Lower lobe of right lung (tissue), 2 donors: ENCODE measurements around the gene SRPRB. TPM values are rescaled to one million over a fixed set of nuclear protein-coding genes. Genes with fewer than 3 reads are reported as not detected.

ENCODE experiments used
- ATAC-seq, 2 donors: fragments of 200-7000 bp; cut with Tn5 transposase; one replicate each; pipeline ENCODE4 v1.9.1; 2020 to 2022; ENCODE audit warnings: mild to moderate bottlenecking in 2 of 2, moderate library complexity in 2 of 2
- DNase-seq: peaks from one replicate; pipeline ENCODE4 v3.0.0-alpha.2; 2020
- H3K27ac ChIP-seq: fragments of 200-600 bp; one replicate; pipeline ENCODE4 v1.8.0; 2022
- H3K27me3 ChIP-seq: fragments of 200-600 bp; one replicate; pipeline ENCODE4 v1.8.0; 2022; ENCODE audit warnings: low read depth
- H3K36me3 ChIP-seq: fragments of 200-600 bp; one replicate; pipeline ENCODE4 v1.8.0; 2022; ENCODE audit warnings: mild to moderate bottlenecking
- H3K4me1 ChIP-seq: fragments of 200-600 bp; one replicate; pipeline ENCODE4 v1.8.0; 2022
- H3K4me3 ChIP-seq: fragments of 200-600 bp; one replicate; pipeline ENCODE4 v1.8.0; 2022; ENCODE audit warnings: mild to moderate bottlenecking
- H3K9me3 ChIP-seq: fragments of 200-600 bp; one replicate; pipeline ENCODE4 v1.8.0; 2022
- intact Hi-C: fragments of 100-400 bp; cut with DNase I; formaldehyde crosslinking; loops from one replicate; pipeline ENCODE4 v1.11.0; 2022
- total RNA-seq: library from RNA; stranded (reverse); fragmentation: NEBNext Ultra II Directional; extraction: Animal tissue kit (Norgen Biotek cat#: 25700); gene quantifications from one replicate; pipeline ENCODE4 v1.2.1, GENCODE V29; 2021
- TF ChIP-seq, protein P1 (sequence below): fragments of 200-600 bp; IDR thresholded peaks from one replicate; pipeline ENCODE4 v1.8.0; 2022; ENCODE audit warnings: antibody characterized with exemption, mild to moderate bottlenecking
- donor health status: DM: no; HTN: yes; CAD: no; lungs with severe emphysema.

Gene SRPRB
- total RNA-seq, 1 donor from 2014 or later, result 43.3 TPM

DNA sequence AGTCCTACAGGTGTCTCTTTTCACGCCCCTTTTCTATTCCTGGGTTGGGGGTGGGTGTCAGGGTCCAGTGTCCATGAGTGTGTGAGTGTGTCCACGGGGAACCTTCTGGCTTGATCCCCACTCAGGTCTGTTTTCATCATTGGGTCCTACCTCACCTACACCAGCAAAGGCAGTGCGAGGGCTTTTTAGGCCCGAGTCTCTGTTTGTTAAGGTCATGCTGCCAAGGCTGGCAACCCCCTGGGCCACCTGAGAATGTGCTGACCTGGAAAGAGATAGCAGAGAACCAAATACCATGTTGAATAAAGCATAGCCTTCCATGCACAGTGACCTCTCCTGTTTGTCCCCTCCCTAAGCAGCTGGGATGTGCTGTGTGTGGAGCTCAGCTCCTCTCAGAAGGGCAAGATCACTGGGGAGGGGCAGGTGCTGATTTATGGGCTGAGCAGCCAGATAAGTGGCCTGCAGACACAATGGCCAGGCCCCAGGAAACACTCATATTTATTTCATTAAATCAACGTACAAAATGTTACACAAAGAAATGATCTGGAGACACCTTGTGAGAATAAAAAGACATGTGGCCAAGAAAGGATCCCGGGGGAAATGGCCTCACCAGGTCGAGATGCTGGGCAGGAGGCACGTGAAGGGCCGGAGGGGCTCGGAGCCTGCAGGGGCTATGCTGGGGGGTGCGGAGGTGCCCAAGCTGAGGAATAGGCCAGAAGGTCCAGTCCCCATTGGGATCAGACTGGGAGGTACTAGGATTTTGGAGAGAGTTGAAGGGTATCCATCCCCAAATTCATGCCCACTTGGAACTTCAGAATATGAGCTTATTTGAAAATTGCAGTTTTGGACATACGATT, 54.0 kb downstream of the SRPRB start:
- DNase-seq (no peak), ATAC-seq (no peak)
- no peaks in the 10 kb centered on the region for H3K27me3 ChIP-seq
- no peaks in the 10 kb centered on the region for H3K9me3 ChIP-seq
- H3K4me1 ChIP-seq, result no peaks in the 10 kb centered on the region
- no peak overlapping the region for H3K27ac ChIP-seq
- TF ChIP-seq, protein P1, sequence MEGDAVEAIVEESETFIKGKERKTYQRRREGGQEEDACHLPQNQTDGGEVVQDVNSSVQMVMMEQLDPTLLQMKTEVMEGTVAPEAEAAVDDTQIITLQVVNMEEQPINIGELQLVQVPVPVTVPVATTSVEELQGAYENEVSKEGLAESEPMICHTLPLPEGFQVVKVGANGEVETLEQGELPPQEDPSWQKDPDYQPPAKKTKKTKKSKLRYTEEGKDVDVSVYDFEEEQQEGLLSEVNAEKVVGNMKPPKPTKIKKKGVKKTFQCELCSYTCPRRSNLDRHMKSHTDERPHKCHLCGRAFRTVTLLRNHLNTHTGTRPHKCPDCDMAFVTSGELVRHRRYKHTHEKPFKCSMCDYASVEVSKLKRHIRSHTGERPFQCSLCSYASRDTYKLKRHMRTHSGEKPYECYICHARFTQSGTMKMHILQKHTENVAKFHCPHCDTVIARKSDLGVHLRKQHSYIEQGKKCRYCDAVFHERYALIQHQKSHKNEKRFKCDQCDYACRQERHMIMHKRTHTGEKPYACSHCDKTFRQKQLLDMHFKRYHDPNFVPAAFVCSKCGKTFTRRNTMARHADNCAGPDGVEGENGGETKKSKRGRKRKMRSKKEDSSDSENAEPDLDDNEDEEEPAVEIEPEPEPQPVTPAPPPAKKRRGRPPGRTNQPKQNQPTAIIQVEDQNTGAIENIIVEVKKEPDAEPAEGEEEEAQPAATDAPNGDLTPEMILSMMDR, result no peak
- no peak overlapping the region for H3K4me3 ChIP-seq
- intact Hi-C loops, result no loop called here
- H3K36me3 ChIP-seq, result no peaks in the 10 kb centered on the region

DNA sequence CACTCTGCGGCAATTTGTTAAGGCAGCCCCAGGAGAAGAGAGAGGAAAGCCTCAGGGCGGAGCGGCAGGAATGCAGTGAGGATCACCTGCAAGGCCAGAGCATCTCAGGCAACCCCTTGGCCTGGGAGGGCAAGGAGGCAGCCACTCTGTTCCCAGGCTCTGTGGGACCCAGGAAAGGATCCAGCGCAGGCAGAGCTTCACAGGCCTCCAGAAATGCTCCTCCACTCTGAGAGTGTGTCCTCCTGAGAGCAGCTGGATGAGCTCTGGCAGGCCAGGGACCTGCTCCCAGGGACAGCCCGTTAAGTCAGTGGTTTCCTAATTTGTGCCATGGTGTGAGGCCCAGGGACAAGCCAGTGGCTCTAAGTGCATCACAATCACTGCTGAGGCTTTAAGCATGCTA, 54.9 kb downstream of the SRPRB start:
- ATAC-seq (no peak), DNase-seq (no peak)
- H3K4me3 ChIP-seq, result no peak overlapping the region
- H3K9me3 ChIP-seq, result no peaks in the 10 kb centered on the region
- TF ChIP-seq, protein P1, result no peak
- H3K36me3 ChIP-seq, result no peaks in the 10 kb centered on the region
- no peaks in the 10 kb centered on the region for H3K27me3 ChIP-seq
- no peak overlapping the region for H3K27ac ChIP-seq
- no peaks in the 10 kb centered on the region for H3K4me1 ChIP-seq
- intact Hi-C loops, result no loop called here

DNA sequence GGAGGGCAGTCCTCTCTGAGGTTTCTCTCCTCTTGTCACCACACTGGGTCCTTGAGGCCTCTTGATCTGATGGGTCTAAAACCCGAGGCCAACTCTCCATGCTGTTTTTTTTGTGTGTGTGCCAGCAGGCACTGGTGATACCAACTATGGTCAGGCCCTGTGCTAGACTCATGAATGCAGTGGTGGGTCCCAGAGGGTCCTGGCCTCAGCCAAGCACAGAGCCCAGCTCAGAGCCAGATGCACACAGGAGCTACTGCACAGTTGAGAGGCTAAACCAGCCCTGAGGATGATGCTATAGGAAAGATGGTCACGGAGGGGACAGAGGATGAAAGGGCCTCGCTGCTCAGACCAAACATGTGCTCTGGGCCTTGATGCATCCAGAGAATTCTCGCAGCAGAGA, 56.5 kb downstream of the SRPRB start:
- Histone ChIP-seq H3K4me1 (no peaks in the 10 kb centered on the region), H3K36me3 (no peaks in the 10 kb centered on the region), H3K9me3 (no peaks in the 10 kb centered on the region), H3K27ac (no peak overlapping the region), H3K27me3 (no peaks in the 10 kb centered on the region), H3K4me3 (no peak overlapping the region)
- no peak for DNase-seq
- TF ChIP-seq, protein P1, result no peak
- intact Hi-C loops, result no loop called here
- ATAC-seq, result no peak

DNA sequence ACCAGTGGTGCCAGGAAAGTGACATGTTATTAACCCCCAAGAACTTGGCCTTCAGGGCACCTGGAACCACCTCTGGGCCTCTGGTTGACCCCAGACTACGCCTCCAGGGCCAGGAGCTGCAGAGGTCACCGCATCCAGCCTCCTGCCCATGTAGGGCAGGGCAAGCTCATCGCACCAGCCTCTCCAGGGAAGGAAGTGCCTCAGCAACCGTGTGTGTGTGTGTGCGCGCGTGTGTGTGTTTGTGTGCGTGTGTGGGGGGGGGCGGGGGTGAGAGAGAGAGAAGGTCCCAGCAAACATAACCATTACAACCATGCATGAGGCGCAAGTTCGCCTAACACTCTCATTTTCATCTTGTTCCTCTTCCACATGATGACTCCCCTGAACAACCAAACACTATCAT, 58.3 kb downstream of the SRPRB start:
- Histone ChIP-seq H3K27me3 (no peaks in the 10 kb centered on the region), H3K9me3 (no peaks in the 10 kb centered on the region), H3K36me3 (no peaks in the 10 kb centered on the region), H3K27ac (no peak overlapping the region), H3K4me1 (no peaks in the 10 kb centered on the region), H3K4me3 (no peak overlapping the region)
- no peak for DNase-seq
- intact Hi-C loops, result no loop called here
- TF ChIP-seq, protein P1, result no peak
- ATAC-seq, result no peak

DNA sequence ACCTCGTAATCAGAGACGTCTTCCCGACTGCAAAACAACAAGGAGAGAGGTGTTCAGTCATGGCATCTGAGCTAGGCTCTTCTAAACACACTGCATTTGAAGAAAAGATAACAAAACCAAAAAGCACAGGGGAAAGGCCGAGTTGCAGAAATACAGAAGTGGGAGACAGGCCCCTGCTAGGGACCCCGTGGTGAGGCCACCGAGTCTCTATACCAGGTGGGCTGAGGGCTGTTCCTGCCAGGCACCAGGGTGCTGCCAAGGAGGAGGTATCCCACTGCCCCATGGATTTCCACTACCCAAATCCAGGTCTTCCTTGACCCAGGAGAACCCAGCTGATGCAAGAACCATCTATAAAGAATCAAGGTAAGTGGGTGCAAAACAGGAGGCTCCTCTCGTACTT, 59.0 kb downstream of the SRPRB start:
- DNase-seq, result no peak
- H3K27ac ChIP-seq, result no peak overlapping the region

More for the DNA sequence above, 59.0 kb downstream of the SRPRB start:
- H3K4me3 ChIP-seq, result no peak overlapping the region
- no peaks in the 10 kb centered on the region for H3K4me1 ChIP-seq
- H3K27me3 ChIP-seq, result no peaks in the 10 kb centered on the region
- TF ChIP-seq, protein P1, result no peak
- no peak for ATAC-seq
- H3K9me3 ChIP-seq, result no peaks in the 10 kb centered on the region
- intact Hi-C loops, result no loop called here
- no peaks in the 10 kb centered on the region for H3K36me3 ChIP-seq
